WI38 (cell line): ENCODE results near the gene FARSA.

Experiments
- H3K4me3 ChIP-seq: 2 replicates; pipeline ENCODE4 v1.5.1; 2011; ENCODE audit warnings: low read depth, mild to moderate bottlenecking, control low read depth, low read length
- CTCF ChIP-seq: IDR thresholded peaks from 2 replicates; pipeline ENCODE4 v1.5.1; 2012; ENCODE audit warnings: low read depth, mild to moderate bottlenecking, control low read depth, low read length

Gene FARSA

GRCh38 chr19:12938779-12939601 lies 5.5 kb upstream of the FARSA start:
- TF ChIP-seq CTCF: no peak
- H3K4me3 ChIP-seq: peak overlapping the region; percentile 99

- peak within 1 kb of the TSS; percentile 99 for H3K4me3 ChIP-seq
- no peak for TF ChIP-seq CTCF
Observed at GRCh38 chr19:12937927-12938778, 4.6 kb upstream of the FARSA start, which contains the start of gene CALR. CALR (plus strand) TSS chr19:12938609; CDS start chr19:12938680, 71 bp downstream.

- no peak for TF ChIP-seq CTCF
- H3K4me3 ChIP-seq: peak overlapping the region; percentile 64
Observed at GRCh38 chr19:12937093-12937926, 3.8 kb upstream of the FARSA start.

GRCh38 chr19:12936582-12936981 lies 3.1 kb upstream of the FARSA start:
- TF ChIP-seq CTCF: no peak
- no peak overlapping the region for H3K4me3 ChIP-seq

GRCh38 chr19:12935071-12935470 lies 1.6 kb upstream of the FARSA start:
- H3K4me3 ChIP-seq: no peak overlapping the region
- no peak for TF ChIP-seq CTCF

GRCh38 chr19:12932392-12933286 lies 872 bp downstream of the FARSA start:
- no peak for TF ChIP-seq CTCF
- H3K4me3 ChIP-seq: peak overlapping the region; percentile 97
